Esophagus mucosa (tissue), 1 donor: ENCODE results near the gene CACNA1D. TPM values are rescaled to one million over a fixed set of nuclear protein-coding genes. Genes with fewer than 3 reads are reported as not detected.
A peak's percentile ranks its signal among the peaks of the same experiment; 100 is the strongest.

Experiments
- ATAC-seq: fragments of 200-7000 bp; cut with Tn5 transposase; one replicate; pipeline ENCODE4 v1.9.1; 2020
- total RNA-seq: library from RNA; stranded (reverse); gene quantifications from one replicate; pipeline ENCODE4 v1.2.4, GENCODE V29; 2023
- donor health status: DM: yes; HTN: yes; CAD: no.

The CACNA1D gene
- total RNA-seq, 1 donor from 2014 or later = 0.52 TPM

DNA sequence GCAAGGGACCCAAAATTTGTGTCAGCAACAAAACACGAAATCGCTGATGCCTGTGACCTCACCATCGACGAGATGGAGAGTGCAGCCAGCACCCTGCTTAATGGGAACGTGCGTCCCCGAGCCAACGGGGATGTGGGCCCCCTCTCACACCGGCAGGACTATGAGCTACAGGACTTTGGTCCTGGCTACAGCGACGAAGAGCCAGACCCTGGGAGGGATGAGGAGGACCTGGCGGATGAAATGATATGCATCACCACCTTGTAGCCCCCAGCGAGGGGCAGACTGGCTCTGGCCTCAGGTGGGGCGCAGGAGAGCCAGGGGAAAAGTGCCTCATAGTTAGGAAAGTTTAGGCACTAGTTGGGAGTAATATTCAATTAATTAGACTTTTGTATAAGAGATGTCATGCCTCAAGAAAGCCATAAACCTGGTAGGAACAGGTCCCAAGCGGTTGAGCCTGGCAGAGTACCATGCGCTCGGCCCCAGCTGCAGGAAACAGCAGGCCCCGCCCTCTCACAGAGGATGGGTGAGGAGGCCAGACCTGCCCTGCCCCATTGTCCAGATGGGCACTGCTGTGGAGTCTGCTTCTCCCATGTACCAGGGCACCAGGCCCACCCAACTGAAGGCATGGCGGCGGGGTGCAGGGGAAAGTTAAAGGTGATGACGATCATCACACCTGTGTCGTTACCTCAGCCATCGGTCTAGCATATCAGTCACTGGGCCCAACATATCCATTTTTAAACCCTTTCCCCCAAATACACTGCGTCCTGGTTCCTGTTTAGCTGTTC lies 316.9 kb downstream of the CACNA1D start:
- no peak for ATAC-seq

DNA sequence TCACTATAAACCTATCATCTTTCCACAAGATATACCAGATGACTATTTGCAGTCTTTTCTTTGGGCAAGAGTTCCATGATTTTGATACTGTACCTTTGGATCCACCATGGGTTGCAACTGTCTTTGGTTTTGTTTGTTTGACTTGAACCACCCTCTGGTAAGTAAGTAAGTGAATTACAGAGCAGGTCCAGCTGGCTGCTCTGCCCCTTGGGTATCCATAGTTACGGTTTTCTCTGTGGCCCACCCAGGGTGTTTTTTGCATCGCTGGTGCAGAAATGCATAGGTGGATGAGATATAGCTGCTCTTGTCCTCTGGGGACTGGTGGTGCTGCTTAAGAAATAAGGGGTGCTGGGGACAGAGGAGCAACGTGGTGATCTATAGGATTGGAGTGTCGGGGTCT lies 318.0 kb downstream of the CACNA1D start:
- no peak for ATAC-seq

DNA sequence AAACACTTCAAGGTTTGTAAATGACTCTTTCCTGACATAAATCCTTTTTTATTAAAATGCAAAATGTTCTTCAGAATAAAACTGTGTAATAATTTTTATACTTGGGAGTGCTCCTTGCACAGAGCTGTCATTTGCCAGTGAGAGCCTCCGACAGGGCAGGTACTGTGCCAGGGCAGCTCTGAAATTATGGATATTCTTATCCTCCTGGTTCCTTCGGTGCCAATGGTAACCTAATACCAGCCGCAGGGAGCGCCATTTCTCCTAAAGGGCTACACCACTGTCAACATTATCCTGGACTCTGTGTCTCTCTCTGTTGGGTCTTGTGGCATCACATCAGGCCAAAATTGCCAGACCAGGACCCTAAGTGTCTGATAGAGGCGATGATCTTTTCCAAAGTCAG lies 318.8 kb downstream of the CACNA1D start:
- no peak for ATAC-seq

DNA sequence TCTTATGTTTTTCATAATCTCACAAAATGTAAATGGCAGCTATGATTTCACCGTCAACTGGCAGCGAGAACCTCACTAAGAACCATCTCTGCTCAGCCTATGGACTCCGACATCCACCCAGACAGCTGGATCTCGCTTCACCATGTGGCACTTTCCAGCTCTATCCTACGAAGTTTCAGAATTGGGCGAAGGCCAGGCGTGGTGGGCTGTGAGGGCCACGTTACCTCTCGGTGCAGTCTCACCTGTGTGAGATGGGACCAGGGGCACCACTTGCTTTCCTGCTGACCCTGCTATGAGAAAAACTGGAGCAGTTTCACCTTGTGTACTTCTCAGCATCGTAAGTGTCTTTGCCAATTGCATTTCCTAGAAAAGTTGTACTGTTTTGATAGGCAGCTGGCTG lies 319.5 kb downstream of the CACNA1D start:
- ATAC-seq = no peak

DNA sequence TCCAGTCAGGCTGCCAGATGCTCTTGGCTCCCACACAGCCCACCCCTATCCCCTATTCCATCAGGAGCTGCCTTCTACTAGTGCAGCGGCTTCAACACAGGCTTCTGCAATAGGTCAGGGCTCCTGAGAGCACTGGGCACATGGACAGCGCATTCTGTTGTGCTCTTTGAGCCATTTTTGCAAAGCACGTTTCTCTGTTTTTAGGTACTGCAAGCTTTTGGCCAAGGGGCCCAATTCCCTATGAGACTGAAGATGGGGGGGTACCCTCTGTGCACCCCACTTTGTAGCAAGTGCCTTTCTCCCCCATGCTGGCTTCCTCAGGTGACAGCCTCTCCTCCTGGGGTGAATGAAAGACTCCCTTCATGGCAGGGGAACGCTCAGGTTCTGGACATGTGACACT lies 320.7 kb downstream of the CACNA1D start:
- ATAC-seq = no peak

DNA sequence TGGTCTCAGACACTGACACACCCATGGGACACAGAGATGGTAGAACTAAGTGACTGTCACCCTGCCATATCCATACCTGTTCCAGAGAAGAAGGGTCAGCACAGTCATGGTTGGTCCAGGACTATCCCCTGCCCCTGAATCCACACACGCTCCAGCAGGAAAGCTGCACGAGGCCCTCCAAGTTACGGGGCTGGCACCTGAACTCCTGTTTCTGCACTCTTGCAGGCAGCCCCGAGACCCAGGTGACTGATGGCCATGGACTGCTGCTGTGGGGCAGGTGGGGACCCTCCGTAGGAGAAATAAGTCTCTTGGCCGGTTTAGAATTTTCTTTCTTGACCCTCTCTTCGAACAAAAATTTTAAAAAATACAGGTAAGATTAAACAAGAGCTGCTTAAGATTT lies 321.2 kb downstream of the CACNA1D start:
- ATAC-seq = no peak

DNA sequence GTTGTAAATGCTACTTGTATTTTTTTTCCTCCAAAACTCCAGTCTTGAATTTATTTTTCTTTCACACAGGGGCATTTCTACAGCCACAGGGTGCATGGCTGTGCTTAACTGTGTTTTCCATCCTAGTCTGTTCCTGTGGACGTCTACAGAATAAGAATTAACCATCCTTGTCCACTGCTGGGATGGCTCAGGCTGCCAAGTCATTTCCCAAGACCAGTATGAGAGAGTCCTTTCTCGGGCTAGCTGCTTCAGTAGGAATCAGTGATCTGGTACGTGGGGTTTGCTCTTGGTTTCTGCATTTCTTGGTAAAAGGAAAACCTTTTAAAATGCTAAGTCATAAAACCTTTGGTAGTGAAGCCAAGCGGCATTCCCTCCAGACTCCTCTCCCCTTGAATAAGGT lies 322.0 kb downstream of the CACNA1D start:
- ATAC-seq = no peak

DNA sequence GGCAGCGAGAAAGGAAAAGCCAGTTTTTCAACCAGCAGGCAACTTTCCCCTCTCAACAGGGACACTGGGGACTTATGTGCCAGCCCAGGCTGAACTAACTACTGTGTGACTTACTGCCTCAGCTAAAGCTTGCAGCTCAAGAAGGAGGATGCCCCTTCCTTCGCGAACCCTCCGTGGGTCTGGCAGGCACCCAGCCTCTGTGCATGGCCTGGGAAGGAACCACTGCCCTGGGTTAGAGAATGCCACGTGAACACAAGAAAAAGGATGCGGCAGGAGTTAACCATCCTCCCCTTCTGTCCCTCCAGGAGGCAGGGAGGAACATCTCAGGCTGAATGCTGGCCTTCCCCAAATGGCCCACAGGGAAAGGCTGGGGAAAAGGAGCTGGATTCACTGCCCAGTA lies 322.8 kb downstream of the CACNA1D start:
- ATAC-seq = no peak

DNA sequence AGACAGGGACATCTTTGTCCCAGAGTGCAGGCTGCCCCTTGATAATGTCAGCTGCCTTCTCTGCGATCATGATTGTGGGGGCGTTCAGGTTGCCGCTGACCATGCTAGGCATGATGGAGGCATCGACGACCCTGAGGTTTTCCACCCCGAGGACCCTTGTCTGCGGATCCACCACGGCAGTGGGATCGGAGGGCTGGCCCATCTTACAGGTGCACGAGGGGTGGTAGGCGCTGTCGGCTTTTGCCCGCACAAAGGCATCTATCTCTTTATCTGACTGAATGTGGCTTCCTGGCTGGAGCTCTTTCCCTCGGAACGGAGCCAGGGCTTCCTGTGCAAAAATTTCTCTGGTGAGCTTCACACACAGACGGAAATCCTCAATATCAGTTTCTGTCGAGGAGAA lies 323.4 kb downstream of the CACNA1D start:
- no peak for ATAC-seq

DNA sequence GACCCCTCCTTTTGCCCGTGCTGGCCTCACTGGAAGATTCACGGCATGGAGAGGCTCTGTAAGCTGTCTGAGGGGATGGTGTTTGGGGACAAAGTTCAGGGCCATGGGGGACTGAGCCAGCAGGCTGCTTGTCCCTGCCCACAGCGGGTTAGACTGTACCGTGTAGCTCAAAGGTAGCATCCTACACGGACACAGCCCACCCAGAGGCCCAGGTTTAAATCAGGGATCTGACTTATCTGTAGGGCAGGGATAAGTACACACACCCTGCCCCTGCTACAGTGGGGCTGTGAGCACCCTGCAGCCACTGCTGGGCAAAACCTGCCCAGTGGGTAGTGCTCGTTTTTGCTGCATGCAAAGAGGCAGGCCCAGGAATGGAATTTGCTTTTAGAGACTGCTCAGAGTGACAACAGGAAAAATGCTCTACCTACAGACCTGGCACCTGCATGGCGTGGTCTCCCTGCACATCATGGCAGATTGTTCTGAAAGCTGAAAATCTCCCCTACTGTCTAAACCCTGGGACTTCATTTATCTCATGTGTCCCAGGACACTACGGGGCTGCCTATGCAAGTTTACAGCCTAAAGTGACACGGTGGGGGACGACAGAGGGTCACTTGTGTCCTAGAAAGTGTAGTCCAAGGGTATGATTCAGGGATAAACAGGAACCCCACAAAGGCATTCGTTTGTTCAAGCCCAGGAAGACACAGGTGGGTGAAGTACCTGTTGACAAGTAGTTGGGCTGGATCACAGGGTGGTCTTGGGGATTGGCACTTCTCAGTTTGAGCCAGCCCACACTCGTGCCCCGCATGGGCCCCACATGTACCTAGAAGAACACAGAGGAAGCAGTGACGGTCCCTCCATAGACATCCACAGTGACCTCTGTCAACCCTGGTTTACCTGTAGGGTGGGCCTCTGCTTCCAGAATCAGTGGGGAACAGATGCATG lies 324.1 kb downstream of the CACNA1D start:
- no peak for ATAC-seq

DNA sequence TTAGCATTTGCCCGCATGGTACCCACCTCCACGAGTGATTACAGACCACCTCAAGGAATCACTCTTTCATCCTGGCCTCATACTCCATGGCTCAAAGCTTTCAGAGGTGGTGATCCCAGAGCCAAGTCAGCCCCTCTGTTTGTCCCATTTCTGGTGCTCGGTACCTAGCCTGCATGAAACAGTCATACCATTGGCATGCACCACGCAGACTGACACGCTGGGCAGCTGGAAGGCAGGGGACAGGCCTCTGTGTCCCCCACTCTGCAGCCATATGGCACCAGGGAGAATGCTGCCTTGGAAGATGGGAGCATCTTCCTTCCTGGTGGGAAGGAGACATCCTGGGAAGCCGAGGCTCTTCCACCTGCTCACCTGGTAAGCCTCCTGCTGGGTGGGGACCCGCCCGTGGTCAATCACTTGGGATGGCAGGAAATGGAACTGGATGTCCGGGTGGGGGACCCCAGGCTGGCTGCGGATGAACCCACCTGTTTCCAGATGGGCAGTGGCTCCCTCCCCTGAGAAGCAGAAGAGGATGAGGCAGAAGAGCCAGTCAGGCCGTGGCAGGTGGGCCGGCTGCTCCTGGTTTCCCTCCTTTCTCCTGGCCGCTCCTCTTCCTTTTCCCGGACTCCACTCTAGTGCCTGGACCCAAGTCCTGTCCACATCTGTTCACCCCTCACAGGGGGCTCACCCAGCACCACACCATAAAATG lies 324.9 kb downstream of the CACNA1D start:
- ATAC-seq = no peak

DNA sequence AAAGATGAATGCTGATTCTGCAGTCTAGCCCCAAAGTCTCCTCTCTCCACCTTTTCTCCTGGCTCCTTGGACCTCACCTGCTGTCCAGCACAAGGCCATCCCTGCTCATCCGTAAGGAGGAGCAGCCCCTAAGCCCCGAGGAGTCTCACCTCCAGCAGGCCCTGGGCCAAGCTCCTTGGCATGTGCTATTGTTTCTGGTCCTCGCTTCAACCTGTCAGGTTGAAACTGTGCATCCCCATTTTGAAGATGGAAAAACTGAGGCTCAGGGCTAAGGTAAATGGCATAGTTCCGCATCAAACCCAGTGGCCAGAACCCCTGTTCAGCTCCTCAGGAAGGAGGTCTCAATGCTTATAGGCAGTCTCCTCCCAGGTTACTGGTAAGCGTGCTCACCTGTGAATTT lies 325.7 kb downstream of the CACNA1D start:
- no peak for ATAC-seq

DNA sequence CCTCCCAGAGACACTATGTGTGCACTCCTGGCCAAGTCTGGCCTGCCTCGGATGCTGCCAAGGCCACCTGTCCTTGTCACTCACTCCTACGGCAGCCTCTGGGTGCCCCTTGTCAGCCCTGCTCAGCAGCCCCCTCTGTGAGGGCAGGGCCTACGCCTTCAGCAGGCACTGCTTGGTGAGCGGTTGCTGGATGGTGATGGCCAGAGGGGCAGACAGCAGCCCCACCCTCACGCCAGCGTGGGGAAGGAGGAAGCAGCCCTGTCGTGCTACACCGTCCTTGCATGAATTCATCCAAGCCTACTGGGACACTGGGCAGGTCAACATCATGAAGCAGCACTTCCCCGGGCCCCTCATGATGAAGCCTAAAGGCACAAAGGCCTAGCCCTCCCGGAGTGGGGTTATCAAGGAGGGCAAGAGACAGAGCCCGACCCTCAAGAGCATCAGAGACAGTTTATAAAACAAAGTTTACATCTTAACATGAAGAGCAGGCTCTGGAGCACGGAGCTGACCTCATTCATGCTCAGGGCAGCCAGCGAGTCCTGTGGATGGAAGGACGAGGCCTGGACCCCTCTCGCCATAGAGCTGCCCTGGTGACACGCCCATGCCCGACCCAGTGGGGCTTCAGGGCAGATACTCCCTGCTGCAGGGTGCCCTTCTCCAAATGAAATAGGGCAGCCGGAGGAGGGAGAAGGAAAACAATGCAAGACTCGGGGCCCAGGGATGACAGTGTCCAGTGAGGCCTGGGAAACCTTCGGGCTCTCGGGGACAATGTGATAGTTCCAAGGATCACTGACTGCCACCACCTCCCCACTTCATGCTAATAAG lies 326.6 kb downstream of the CACNA1D start:
- no peak for ATAC-seq

DNA sequence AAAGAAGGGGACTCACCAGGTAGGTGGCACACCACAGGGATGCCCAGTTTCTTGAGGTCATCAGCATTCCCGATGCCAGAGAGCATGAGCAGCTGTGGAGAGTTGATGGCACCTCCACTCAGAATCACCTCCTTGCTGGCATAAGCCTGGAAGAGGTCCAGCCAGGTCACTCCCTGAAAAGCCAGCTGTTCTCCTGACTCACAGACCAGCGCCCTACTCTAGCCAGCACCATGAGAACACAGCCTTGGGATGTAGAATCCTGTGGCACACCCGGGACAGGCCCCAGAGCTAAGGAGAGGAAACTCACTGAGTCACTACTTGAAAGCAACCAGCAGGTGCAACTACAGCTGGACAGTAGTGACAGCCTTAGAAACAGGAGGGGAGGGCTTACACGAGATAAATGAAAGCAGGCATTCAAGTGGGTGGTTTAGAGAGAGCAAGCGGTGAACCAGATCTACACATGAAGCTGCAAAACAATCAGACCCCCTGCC lies 327.3 kb downstream of the CACNA1D start:
- peak; percentile 95 for ATAC-seq

DNA sequence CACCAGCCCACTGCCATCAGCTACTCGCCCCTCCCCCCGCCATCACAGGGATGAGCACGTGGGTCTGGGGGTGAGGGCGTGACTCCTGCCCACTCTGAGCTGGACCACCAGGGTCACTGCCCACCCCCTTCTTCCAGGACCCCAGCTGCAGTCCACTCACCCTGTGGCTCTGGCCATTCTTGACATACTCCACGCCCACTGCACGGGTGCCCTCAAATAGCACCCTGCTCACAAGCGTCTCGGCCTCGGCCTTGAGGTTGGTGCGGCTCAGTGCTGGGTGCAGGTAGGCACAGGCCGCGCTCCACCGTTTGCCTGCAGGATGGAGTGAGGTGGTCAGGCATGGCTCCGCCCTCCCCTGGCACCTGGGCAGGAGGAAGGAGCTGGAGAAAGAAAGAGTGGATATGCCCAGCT lies 327.9 kb downstream of the CACNA1D start:
- no peak for ATAC-seq

DNA sequence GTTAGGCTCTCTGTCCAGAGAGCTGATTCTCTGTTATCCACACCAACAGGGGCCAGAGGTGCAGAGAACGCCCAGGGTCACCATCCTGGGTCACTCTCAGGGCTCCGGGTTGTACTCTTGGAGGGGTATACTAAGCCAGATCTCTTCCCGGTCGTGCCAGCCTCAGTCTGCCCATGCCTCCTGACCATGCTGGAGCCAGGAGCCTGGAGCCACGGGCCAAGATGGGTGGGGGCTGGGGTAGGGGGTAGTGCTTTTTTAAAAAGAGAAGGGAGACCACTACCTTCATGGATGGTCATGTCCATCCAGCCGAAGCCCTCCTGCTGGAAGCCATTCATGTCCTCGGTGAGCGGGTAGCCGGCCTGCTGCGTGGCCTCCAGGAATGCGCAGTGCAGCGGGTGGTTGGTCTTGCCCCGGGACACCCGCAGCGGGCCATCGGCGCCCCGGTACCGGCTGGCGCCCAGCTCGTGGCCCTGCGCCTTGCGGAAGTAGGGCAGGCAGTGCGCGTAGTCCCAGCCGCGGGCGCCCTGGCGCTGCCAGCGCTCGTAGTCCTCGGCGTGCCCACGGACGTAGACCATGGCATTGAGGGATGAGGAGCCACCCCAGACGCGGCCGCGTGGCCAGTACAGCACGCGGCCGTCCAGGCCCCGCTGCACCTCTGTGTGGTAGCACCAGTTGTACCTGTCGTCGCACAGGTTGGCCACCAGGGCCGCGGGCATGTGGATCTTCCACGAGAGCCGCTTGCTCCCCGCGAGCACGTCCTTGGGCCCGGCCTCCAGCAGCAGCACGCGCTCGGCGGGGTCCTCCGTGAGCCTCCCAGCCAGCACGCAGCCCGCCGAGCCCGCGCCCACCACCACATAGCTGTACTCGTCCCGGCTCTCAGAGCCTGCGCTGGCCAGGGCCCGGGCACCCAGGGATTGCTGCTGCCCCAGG lies 328.9 kb downstream of the CACNA1D start:
- no peak for ATAC-seq

DNA sequence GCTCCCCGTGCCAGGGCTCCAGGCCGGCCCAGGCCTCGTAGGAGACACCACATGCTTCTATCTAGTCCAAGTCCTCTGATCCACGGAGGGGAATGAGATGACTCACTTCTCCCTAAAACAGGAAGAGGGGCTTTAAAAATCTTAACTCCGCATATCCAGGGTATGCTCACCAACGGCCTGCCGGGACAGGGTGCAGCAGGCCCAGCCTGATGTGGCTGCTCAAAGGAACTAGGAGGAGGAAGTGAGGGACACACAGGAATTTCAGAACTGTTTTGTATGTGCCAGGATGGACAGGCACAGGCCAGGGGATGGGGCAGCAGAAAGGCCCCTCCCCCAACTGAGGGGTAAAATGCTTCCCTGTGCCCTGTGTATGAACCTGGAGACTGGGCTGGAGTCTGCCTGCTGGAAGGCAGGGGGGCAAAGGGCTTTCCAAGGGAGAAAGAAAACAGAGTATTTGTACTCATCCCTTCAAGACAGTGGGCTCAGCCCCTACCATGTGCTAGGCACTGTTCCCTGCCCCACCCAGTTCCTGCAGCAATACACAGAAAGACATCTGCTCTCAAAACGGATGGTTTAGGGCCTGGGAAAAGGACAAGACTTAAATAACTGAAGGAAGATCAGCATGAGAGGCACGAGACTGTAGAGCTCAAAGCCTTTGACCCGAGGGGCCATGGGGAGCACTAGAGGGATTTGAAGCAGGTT lies 329.7 kb downstream of the CACNA1D start:
- no peak for ATAC-seq

DNA sequence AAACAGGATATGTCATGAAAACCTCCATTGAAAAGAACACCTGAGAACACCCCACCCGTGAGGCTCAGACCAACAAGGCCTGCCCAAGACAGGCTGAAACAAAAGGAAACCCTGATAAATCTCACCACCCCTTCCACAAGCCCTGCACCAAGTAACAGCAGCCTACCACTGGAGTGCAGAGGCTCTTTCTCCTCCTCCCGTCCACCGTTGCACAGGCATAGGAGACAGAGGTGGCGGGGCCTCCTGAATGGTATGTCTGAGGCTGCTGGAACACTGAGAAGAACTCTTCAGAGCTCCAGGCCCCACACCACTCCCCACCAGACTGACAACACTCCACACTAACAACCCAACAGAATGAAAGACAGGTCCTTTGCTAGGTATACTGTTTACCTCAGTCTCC lies 330.4 kb downstream of the CACNA1D start:
- no peak for ATAC-seq

DNA sequence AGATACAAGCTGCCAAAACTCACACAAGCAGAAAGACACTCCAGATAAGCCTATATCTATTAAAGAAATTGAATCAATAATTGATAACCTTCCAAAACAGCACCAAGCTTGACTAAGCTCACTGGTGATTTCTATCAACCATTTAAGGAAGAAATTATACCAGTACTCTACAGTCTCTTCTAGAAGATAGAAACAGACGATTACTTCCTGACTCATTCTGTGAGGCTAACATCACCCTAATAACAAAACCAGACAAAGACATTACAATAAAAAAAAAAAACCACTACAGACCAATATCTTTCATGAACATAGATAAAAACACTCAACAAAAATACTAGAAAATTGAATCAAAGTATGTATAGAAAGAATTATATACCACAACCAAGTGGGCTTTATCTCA lies 331.6 kb downstream of the CACNA1D start:
- ATAC-seq = no peak

DNA sequence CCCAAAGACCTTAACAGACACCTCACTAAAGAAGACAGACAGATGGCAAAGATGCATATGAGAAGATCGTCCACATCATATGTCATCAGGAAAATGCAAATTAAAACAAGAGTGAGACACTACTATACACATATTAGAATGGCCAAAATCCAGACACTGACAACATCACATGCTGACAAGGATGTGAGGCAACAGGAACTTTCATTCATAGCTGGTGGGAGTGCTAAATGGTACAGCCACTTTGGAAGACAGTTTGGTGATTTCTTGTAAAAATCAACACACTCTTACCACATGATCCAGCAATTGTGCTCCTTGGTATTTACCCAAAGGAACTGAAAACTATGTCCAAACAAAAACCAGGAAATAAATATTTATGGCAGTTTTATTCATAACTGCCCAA lies 334.2 kb downstream of the CACNA1D start:
- no peak for ATAC-seq
